Mesenchymal stem cell (in vitro differentiated cells and primary cell): Measurements from ENCODE around the gene HPSE2.

Experiments
- DNase-seq: peaks from one replicate; pipeline ENCODE4 v3.0.0-alpha.2; 2013
- H2AFZ ChIP-seq: one replicate; pipeline ENCODE4 v1.6.1; 2013; ENCODE audit warnings: low read depth, mild to moderate bottlenecking, control low read depth, inconsistent platforms, low read length, moderate library complexity
- H2AK5ac ChIP-seq: 2 replicates; pipeline ENCODE4 v1.6.1; 2013; ENCODE audit warnings: low read length, moderate library complexity, mild to moderate bottlenecking, inconsistent platforms; ENCODE audit not compliant: severe bottlenecking
- H2BK120ac ChIP-seq: one replicate; pipeline ENCODE4 v1.6.1; 2013; ENCODE audit warnings: low read depth, mild to moderate bottlenecking, inconsistent platforms, low read length, moderate library complexity
- H2BK12ac ChIP-seq, 2 experiments: one replicate each; pipeline ENCODE4 v1.6.1; 2013; ENCODE audit warnings: inconsistent platforms in 2 of 2, low read length in 2 of 2, mild to moderate bottlenecking in 2 of 2, moderate library complexity in 2 of 2, control low read depth in 1 of 2
- H2BK15ac ChIP-seq: one replicate; pipeline ENCODE4 v1.6.1; 2013; ENCODE audit warnings: mild to moderate bottlenecking, low read depth, inconsistent platforms; ENCODE audit not compliant: poor library complexity, severe bottlenecking
- H2BK5ac ChIP-seq: 2 replicates; pipeline ENCODE4 v1.6.1; 2013; ENCODE audit warnings: low read depth, mild to moderate bottlenecking, low read length, control low read depth, inconsistent platforms; ENCODE audit not compliant: poor library complexity, severe bottlenecking
- H3K14ac ChIP-seq, 2 experiments: one replicate each; pipeline ENCODE4 v1.6.1; 2013; ENCODE audit warnings: inconsistent platforms in 2 of 2, low read length in 2 of 2, control low read depth in 1 of 2, mild to moderate bottlenecking in 1 of 2, moderate library complexity in 1 of 2
- H3K18ac ChIP-seq, 2 experiments: one replicate each; pipeline ENCODE4 v1.6.1; 2013; ENCODE audit warnings: inconsistent platforms in 2 of 2, low read length in 2 of 2, control low read depth in 1 of 2, low read depth in 1 of 2, mild to moderate bottlenecking in 1 of 2
- H3K23ac ChIP-seq, 2 experiments: one replicate each; pipeline ENCODE4 v1.6.1; 2013; ENCODE audit warnings: inconsistent platforms in 2 of 2, low read length in 2 of 2, mild to moderate bottlenecking in 2 of 2, moderate library complexity in 2 of 2, control low read depth in 1 of 2
- H3K27ac ChIP-seq: 2 replicates; pipeline ENCODE4 v1.5.1; 2013; ENCODE audit warnings: mild to moderate bottlenecking, moderate library complexity, low read length, control low read depth, inconsistent platforms; ENCODE audit not compliant: poor library complexity, severe bottlenecking
- H3K27me3 ChIP-seq, 2 experiments: 2 replicates each; pipeline versions ENCODE4 v1.6.1 to v1.7.0; 2013; ENCODE audit warnings: low read length in 2 of 2, mild to moderate bottlenecking in 2 of 2, moderate library complexity in 2 of 2, control low read depth in 1 of 2, inconsistent platforms in 1 of 2; ENCODE audit not compliant: control insufficient read depth in 1 of 2, insufficient read depth in 1 of 2
- H3K36me3 ChIP-seq, 2 experiments: 2 replicates each; pipeline versions ENCODE4 v1.6.1 to v1.7.0; 2013; ENCODE audit warnings: low read length in 2 of 2, control low read depth in 1 of 2, inconsistent platforms in 1 of 2, low read depth in 1 of 2, mild to moderate bottlenecking in 1 of 2; ENCODE audit not compliant: insufficient read depth in 2 of 2, control insufficient read depth in 1 of 2
- H3K4ac ChIP-seq, 2 experiments: one replicate each; pipeline ENCODE4 v1.6.1; 2013; ENCODE audit warnings: inconsistent platforms in 2 of 2, low read length in 2 of 2, mild to moderate bottlenecking in 2 of 2, moderate library complexity in 2 of 2, control low read depth in 1 of 2, low read depth in 1 of 2
- H3K4me1 ChIP-seq: 2 replicates; pipeline ENCODE4 v1.6.1; 2013; ENCODE audit warnings: low read depth, low read length, control low read depth; ENCODE audit not compliant: control insufficient read depth, insufficient read depth
- H3K4me2 ChIP-seq: 2 replicates; pipeline ENCODE4 v1.6.1; 2013; ENCODE audit warnings: low read length, mild to moderate bottlenecking, inconsistent platforms; ENCODE audit not compliant: poor library complexity, severe bottlenecking
- H3K4me3 ChIP-seq, 2 experiments: 2 replicates each; pipeline versions ENCODE4 v1.5.1 to v1.7.0; 2013; ENCODE audit warnings: low read length in 2 of 2, mild to moderate bottlenecking in 2 of 2, control low read depth in 1 of 2, low read depth in 1 of 2; ENCODE audit not compliant: insufficient read depth in 1 of 2
- H3K79me1 ChIP-seq: replicated peaks from 2 replicates; pipeline ENCODE4 v1.6.1; 2013; ENCODE audit warnings: mild to moderate bottlenecking, control low read depth, low read length, inconsistent platforms; ENCODE audit not compliant: poor library complexity, severe bottlenecking
- H3K9ac ChIP-seq: 2 replicates; pipeline ENCODE4 v1.7.0; 2013; ENCODE audit warnings: mild to moderate bottlenecking, low read length, moderate library complexity
- H3K9me3 ChIP-seq: 2 replicates; pipeline ENCODE4 v1.7.0; 2013; ENCODE audit warnings: mild to moderate bottlenecking, low read length; ENCODE audit not compliant: control insufficient read depth
- H4K8ac ChIP-seq: one replicate; pipeline ENCODE4 v1.6.1; 2013; ENCODE audit warnings: inconsistent platforms, mild to moderate bottlenecking, low read length, moderate library complexity
- H4K91ac ChIP-seq: one replicate; pipeline ENCODE4 v1.6.1; 2013; ENCODE audit warnings: mild to moderate bottlenecking, low read length, inconsistent platforms
- WGBS: methylation state at CpG from one replicate; pipeline ENCODE4 v1.1.7; 2013; ENCODE audit warnings: mixed read lengths; 5-methylcytosine and 5-hydroxymethylcytosine counted together

HPSE2 gene

GRCh38 chr10:98492763-98493162, 742.9 kb downstream of the HPSE2 start:
- no CpG with 5 or more reads among the region's 1 CpG for WGBS
- no peak overlapping the region for H3K18ac ChIP-seq
- no peak overlapping the region for H2BK120ac ChIP-seq
- no peak overlapping the region for H3K23ac ChIP-seq
- no peak overlapping the region for H2BK12ac ChIP-seq
- no peak overlapping the region for H4K8ac ChIP-seq
- H3K4me1 ChIP-seq = no peaks in the 10 kb centered on the region
- no peaks in the 10 kb centered on the region for H3K27me3 ChIP-seq
- no peak overlapping the region for H2BK15ac ChIP-seq
- no peak overlapping the region for H3K4me2 ChIP-seq
- H3K79me1 ChIP-seq = no peaks in the 10 kb centered on the region
- H2BK5ac ChIP-seq = no peak overlapping the region
- H2AFZ ChIP-seq = no peak overlapping the region
- H3K9ac ChIP-seq = no peak overlapping the region
- no peak overlapping the region for H3K4me3 ChIP-seq
- no peaks in the 10 kb centered on the region for H3K36me3 ChIP-seq
- no peak overlapping the region for H3K27ac ChIP-seq
- H3K9me3 ChIP-seq = peaks cover 24% of the 10 kb centered on the region
- H3K14ac ChIP-seq = no peak overlapping the region
- no peak overlapping the region for H2AK5ac ChIP-seq
- H4K91ac ChIP-seq = no peak overlapping the region
- no peak for DNase-seq
- H3K4ac ChIP-seq = no peak overlapping the region

- no peaks in the 10 kb centered on the region for H3K4me1 ChIP-seq
- peak overlapping the region; percentile 62 for H3K9ac ChIP-seq
- H2BK5ac ChIP-seq = no peak overlapping the region
- peak overlapping the region in 1 of 2 experiments; percentile 18 for H3K18ac ChIP-seq
- H3K4me2 ChIP-seq = no peak overlapping the region
- peak overlapping the region; percentile 34 for H4K91ac ChIP-seq
- H2BK15ac ChIP-seq = no peak overlapping the region
- no peak overlapping the region for H3K27ac ChIP-seq
- no peaks in the 10 kb centered on the region for H3K36me3 ChIP-seq
- H3K4me3 ChIP-seq = no peak overlapping the region
- H4K8ac ChIP-seq = no peak overlapping the region
- no peak overlapping the region for H3K14ac ChIP-seq
- H2AFZ ChIP-seq = no peak overlapping the region
- DNase-seq = no peak
- no peaks in the 10 kb centered on the region for H3K27me3 ChIP-seq
- H2BK12ac ChIP-seq = peak overlapping the region in 1 of 2 experiments; percentile 21
- H3K4ac ChIP-seq = no peak overlapping the region
- peaks cover 10% of the 10 kb centered on the region for H3K9me3 ChIP-seq
- WGBS = 92% methylated on average over 11 of the region's 13 CpGs
- H3K79me1 ChIP-seq = no peaks in the 10 kb centered on the region
- H2AK5ac ChIP-seq = no peak overlapping the region
- no peak overlapping the region for H3K23ac ChIP-seq
- H2BK120ac ChIP-seq = no peak overlapping the region
These were observed 745.8 kb downstream of the HPSE2 start for GRCh38 chr10:98489561-98490481.

GRCh38 chr10:98488669-98489430, 746.8 kb downstream of the HPSE2 start:
- H4K91ac ChIP-seq = no peak overlapping the region
- no peak overlapping the region for H3K4me2 ChIP-seq
- no peak overlapping the region for H3K23ac ChIP-seq
- peak overlapping the region in 1 of 2 experiments; percentile 1 for H3K4me3 ChIP-seq
- no peak for DNase-seq
- no peak overlapping the region for H4K8ac ChIP-seq
- no peak overlapping the region for H3K27ac ChIP-seq
- no peak overlapping the region for H2BK15ac ChIP-seq
- no peak overlapping the region for H2BK120ac ChIP-seq
- H3K4me1 ChIP-seq = no peaks in the 10 kb centered on the region
- H3K27me3 ChIP-seq = no peaks in the 10 kb centered on the region
- no peak overlapping the region for H2BK12ac ChIP-seq
- H3K18ac ChIP-seq = no peak overlapping the region
- H3K9ac ChIP-seq = peak overlapping the region; percentile 62
- H3K79me1 ChIP-seq = no peaks in the 10 kb centered on the region
- H3K14ac ChIP-seq = no peak overlapping the region
- no peak overlapping the region for H2BK5ac ChIP-seq
- H2AFZ ChIP-seq = no peak overlapping the region
- WGBS = no CpG with 5 or more reads among the region's 1 CpG
- H3K4ac ChIP-seq = no peak overlapping the region
- H3K36me3 ChIP-seq = no peaks in the 10 kb centered on the region
- peaks cover 10% of the 10 kb centered on the region for H3K9me3 ChIP-seq
- H2AK5ac ChIP-seq = no peak overlapping the region

GRCh38 chr10:98487649-98488048, 748.0 kb downstream of the HPSE2 start:
- Histone ChIP-seq H3K4me1 (no peaks in the 10 kb centered on the region), H3K27me3 (no peaks in the 10 kb centered on the region), H3K4ac (no peak overlapping the region), H3K79me1 (no peaks in the 10 kb centered on the region), H3K9ac (no peak overlapping the region), H2BK5ac (no peak overlapping the region), H3K23ac (no peak overlapping the region), H2AFZ (no peak overlapping the region), H3K27ac (no peak overlapping the region), H3K4me3 (no peak overlapping the region), H2AK5ac (no peak overlapping the region), H3K4me2 (no peak overlapping the region), H3K18ac (no peak overlapping the region), H2BK15ac (no peak overlapping the region), H2BK120ac (no peak overlapping the region), H2BK12ac (no peak overlapping the region), H4K91ac (no peak overlapping the region), H3K36me3 (no peaks in the 10 kb centered on the region), H3K14ac (no peak overlapping the region), H3K9me3 (peaks cover 6% of the 10 kb centered on the region), H4K8ac (no peak overlapping the region)
- DNase-seq = no peak
- 98% methylated on average over 2 of the region's 3 CpGs for WGBS
